Esophagus mucosa (tissue), 1 donor: ENCODE results near the gene ADRB2. TPM values are rescaled to one million over a fixed set of nuclear protein-coding genes. Genes with fewer than 3 reads are reported as not detected.
"Not testable (repeated sequence)": the region's sequence is repeated elsewhere in the genome, so short reads cannot be mapped to it uniquely, and the experiment has no call there.

Source experiments
- ATAC-seq: fragments of 200-7000 bp; cut with Tn5 transposase; one replicate; pipeline ENCODE4 v1.9.1; 2020
- total RNA-seq: library from RNA; stranded (reverse); gene quantifications from one replicate; pipeline ENCODE4 v1.2.4, GENCODE V29; 2023
- donor health status: DM: yes; HTN: yes; CAD: no.

The ADRB2 gene
- total RNA-seq, 1 donor from 2014 or later, result 2.8 TPM

DNA sequence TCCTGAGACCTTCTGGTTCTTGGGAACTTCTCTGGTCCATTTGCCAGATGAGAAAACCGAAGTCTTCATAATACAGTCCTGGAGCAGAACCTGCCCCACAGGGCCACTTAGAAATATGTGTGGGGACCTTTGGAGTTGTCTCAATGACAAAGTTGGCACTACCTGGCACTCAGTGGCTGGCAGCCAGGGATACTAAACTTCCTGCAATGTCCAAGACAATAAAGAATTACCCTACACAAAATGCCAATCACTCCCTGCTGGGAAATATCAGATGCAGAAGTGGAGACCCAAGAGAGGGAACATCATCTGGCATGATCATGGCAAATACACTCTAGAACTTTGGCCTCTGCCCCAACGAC is 29.6 kb downstream of the ADRB2 start:
- no peak for ATAC-seq

DNA sequence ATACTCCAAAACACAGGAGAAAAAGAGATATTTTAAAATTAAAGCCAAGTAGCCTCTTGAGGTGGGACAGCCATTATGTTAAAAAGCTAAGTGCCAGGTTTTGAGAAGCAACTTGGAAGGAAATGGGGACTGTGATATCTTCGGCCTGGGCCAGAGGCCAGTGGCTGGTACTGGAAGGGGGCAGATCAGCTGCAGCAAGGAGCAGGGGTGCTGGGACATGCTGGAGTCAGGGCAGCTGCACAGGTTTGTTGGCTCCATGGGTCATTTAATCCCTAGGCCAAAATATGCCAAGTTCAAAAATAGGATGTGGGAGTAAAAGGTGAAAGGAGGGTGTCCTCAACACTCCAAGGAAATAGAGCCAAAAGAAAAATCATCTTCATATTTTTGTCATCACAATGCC is 30.0 kb downstream of the ADRB2 start:
- no peak for ATAC-seq

DNA sequence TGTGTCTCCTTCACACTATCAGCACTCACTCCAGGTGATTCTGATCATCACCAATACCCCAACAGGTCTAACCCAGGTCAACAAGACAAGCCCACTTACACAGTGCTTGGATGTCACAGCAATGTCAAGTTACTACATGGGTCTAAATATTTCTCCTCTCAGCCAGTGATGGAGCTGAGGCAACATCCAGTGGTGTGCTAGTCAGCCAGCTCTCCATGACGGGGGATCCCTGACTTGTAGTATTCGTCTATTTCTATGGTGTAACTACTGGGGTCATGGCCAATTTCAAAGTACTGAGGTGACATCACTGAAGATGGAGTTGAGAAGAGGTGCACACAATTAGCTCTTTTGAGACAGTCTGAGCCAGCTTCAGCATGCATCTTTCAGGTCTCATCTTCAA is 31.1 kb downstream of the ADRB2 start:
- ATAC-seq, result no peak

DNA sequence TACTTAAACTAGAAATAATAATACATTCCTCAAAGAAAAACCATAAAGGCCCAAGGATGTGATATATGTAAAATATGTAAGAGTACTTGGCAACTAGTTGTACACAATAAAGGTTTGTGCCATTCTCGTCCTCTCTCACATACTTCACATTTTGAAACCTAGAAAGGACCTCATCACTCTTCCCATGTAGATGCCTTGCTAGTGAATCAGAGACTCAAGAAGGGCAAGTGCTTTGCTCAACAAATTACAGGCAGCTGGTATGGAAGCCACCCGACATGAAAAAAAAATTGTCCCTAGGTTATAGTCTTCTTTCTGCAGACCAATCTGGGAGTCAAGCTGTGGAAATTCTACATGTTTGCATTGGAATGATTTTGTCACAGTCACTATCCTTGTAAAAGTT is 31.7 kb downstream of the ADRB2 start:
- ATAC-seq, result no peak

DNA sequence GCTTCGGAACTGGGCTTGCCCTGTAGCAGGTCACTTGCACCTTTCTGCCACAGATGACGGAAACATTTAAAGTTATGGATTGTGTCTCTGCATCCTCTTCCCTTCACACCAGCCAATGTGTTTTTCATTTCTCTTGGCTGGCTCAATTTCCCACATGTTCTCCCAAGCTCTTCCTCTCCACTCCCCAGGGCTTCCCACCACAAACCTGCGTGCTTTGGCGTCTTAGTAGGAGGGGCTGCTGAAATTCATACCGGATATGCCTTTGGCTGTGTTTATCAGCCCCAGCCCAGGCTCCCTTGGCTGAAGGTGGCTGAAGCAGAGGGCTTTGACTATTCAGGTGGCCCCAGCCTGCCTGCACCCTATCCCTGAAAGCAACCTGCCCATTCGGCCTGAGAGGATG is 32.1 kb downstream of the ADRB2 start:
- no peak for ATAC-seq

DNA sequence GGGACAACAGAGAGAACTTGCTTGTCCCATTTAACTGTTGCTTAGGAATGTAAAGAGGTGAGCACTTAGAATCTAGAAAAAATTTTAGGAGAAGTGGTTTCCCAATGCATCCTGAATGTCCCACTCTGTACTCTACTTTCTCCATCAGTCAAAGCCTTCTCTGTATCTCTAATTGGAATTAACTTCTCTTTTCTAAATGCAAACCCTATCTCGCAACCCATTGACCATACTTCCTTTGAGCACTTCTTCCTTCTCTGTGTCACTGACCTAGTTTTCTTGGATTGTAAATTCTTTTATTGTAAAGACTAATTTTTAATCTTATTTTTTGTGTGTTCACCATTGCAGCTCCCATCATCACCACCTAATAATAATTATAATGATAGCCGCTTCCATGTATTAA is 33.3 kb downstream of the ADRB2 start:
- no peak for ATAC-seq

DNA sequence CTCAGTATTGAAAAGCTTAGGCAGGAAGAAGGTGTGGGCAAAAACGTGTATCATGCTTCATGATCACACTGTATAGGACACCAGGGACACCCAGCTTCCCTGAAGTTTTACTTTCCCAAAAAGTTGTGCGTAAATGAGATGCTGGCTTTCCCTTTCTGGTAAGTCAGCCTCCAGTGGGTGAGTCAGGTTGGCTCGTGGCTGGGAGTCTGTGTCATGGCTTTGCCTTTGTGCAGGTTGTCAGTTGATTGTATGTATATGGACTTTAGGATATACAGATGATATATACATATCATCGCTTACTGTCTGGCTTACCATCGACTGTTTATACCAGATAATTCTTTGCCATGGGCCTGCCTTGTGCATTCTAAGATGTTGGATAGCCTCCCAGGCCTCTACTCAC is 34.2 kb downstream of the ADRB2 start:
- ATAC-seq, result peak; percentile 62

DNA sequence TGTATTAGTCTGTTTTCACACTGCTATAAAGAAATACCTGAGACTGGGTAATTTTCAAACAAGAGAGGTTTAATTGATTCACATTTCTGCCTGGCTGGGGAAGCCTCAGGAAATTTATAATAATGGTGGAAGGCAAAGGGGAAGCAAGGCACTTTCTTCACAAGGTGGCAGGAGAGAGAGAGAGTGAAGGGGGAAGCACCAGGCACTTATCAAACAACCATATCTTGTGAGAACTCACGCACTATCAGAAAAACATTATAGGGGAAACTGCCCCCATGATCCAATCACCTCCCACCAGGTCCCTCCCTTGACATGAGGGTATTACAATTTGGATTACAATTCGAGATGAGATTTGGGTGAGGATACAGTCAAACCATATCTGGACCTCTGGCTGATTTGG is 34.7 kb downstream of the ADRB2 start:
- ATAC-seq, result no peak

DNA sequence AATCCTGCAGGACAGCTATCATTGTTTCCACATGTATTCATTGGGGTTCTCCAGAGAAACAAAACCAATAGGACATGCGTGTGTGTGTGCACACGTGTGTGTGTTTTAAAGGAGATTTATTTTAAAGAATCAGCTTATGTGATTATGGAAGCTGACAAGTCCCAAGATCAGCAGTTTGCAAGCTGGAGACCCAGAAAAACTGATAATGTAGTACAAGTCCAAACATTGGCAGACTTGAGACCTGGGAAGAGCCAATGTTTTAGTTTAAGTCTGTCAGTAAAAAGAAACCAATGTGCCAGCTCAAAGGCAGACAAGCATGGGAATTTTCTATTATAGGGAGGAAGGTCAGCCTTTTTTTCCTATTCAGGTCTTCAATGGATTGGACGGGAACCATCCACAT is 35.3 kb downstream of the ADRB2 start:
- no peak for ATAC-seq

DNA sequence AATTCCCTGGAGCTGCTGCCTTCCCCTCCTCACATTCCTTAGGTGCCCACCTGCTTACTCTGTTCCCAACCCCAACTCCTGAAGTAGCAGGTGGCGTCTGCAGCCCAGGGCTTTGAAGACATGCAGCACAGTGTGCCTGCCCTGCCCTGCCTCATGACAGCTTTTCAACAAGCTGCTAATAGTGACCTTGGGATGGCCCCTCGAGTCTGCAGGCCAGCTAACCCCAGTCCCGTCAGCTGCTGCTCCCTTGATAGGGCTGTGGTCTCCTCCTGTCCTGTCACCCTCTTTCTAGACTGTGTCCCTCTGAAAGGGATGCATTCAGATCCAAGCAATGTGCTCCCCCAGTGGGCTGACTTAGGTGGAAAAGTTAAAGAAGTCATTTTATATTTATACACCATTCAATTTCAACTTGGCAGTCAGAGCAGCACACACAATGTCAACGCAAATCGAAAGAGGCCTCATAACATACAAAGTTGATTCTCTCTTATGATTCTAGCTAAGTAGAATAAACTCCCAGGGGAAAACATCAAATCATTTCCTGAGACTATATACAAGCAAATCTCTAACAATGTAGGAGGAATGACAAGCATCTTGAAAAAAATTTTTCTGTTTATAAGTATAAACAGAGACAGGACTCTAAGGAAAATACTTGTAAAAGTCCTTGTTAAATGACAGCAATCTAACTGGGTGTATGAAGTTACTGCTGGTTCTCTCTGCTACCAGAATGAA is 37.9 kb downstream of the ADRB2 start:
- ATAC-seq, result no peak

DNA sequence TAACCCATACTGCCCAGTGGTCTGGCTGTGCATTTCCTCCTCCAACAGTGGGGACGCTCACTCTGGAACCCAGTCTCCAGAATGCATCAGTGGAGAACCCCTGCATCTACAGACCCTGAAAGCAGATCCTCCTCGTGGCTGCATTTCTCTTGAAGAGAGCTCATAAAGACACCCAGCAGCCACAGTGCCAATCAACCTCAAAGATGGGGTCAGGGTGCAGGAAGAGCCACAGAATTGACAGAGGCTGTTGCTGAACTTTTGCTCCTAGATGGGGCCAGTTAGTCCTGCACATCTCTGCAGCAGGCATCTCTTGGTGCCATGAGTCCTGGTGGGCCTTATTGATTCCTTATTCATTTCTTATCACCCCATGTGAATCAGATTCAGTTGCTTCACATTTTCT is 39.6 kb downstream of the ADRB2 start:
- no peak for ATAC-seq

DNA sequence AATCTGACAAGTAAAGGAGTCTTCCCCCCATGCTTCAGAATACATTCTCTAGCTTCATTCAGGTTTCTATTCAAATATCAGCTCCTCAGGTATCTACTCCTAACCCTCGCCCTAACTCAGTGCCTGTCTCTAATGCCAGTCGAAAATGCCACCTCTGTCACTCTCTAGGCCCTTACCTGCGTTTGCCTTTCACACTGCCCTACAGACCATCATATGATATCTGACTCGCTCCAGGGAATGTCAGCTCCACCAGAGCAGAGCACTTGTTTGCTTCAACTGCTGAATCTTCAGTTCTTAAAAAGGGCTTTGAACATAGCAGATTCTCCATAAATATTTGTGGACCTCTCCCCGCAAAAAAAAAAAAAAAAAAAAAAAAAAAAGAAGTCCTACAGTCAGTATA is 46.7 kb downstream of the ADRB2 start:
- no peak for ATAC-seq

DNA sequence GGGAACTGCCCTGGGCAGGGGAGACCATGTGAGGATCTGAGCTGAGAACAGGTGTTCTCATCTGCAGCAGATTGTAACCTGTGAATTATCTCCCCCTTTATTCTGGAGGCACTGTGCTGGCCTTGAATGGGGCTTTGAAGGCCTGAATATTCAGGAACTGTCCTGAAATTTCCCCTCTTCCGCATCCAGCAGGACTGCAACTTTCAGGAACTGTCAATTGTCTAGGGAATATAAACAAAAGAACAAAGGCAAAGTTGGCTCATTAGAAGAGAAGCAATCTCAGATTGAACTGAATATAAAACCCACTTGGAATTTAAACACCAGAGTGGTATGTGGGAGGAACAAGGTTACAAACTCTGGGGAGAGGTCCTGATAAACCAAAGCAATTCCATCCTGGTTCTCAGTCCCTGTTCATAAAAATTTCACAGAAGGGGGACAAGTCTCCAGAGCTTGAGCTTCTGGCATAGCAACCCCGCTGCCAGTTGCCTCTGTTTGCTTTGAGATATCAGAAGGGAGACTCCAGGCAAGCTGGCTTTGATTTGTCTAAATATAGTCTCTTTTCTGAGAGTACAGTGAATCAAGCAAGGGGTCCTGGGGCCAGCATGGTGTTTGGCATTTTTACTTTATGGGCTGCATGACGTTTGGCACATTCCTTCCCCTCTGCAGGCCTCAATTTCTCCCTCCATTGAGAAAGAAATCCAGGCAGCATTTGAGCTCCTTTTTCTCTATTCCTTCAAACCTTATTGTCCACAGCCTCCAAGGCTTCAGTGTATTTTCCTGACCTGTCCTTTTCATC is 47.5 kb downstream of the ADRB2 start:
- ATAC-seq, result no peak

DNA sequence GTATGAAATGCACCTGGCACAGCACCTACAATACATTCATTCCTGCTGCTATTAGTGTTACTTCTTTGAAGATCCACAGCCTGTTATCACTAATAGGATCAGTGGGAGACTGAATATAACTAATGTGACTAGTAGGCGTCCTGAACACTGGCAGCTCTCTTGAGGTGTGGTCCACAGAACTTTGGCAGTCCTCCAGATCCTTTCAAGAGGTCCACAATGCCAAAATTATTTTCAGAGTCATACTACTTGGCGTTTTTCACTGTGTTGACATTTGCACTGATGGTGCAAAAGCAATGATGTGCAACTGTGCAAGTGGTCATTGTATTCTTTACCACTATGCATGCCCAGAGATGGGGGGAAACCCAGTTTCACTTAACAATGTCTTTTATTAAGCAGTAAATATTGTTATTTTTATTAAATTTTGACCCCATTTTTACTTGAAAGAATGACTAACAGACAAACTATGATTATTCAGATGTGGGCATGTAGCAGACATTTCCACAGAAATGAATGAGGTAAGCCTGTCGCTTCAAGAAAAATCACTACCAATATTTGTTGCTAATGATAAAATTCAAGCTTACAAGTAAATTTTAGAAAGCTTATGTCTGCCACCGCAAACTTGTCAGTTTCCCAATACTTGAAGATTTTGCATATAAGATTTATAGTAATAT is 48.9 kb downstream of the ADRB2 start:
- no peak for ATAC-seq

DNA sequence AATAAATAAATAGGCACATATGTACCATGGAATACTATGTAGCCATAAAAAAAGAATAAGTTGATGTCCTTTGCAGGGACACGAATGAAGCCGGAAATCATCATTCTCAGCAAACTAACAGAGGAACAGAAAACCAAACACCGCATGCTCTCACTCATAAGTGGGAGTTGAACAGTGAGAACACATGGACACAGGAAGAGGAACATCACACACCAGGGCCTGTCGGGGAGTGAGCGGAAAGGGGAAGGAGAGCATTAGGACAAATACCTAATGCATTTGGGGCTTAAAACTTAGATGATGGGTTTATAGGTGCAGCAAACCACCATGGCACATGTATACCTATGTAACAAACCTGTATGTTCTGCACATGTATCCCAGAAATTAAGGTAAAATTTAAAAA is 51.0 kb downstream of the ADRB2 start:
- not testable (repeated sequence) for ATAC-seq

Other genes with a start within 250 kb of the ADRB2 start
- 0.08 TPM for gene HTR4, start 172.1 kb upstream of the ADRB2 start, total RNA-seq
- gene SH3TC2, start 236.5 kb downstream of the ADRB2 start, total RNA-seq, result 3.4 TPM